A549 (cell line): Measurements from ENCODE around the gene NCOA3. TPM values are rescaled to one million over a fixed set of nuclear protein-coding genes. Genes with fewer than 3 reads are reported as not detected.

ENCODE experiments used
- ATAC-seq, 2 experiments: fragments of 200-7000 bp in 1 of 2; fragments of >200 bp in 1 of 2; cut with Nextera tagmentation in 1 of 2; cut with Tn5 transposase in 1 of 2; 3 replicates each; pipeline versions ENCODE4 v1.8.0 to v1.9.1; 2018 to 2020; ENCODE audit warnings: mild to moderate bottlenecking in 1 of 2, moderate library complexity in 1 of 2
- CTCF ChIA-PET: fragments of 300-600 bp; sonication (Branson Sonifier 250); formaldehyde crosslinking; extraction: SDS; loops from one replicate; lab custom pipeline; 2021; ENCODE audit warnings: antibody characterized with exemption, inconsistent platforms; lab: Yijun Ruan, JAX
- POLR2A ChIA-PET: fragments of 350-600 bp; formaldehyde crosslinking; extraction: SDS; loops from one replicate; lab custom pipeline; 2021; ENCODE audit warnings: antibody characterized with exemption, inconsistent platforms; lab: Yijun Ruan, JAX
- DNase-seq, 2 experiments: peaks; one replicate each; pipeline versions ENCODE4 v3.0.0 to v3.0.0-alpha.2; 2011 to 2016; ENCODE audit warnings: low read depth in 1 of 2, low spot score in 1 of 2
- FAIRE-seq: peaks from 2 replicates; lab custom pipeline; 2011; peaks lifted over from hg19 to GRCh38; lab: Jason Lieb, UNC
- H3K27ac ChIP-seq, 2 experiments: fragments of >200 bp; sonication (Bioruptor Twin); formaldehyde crosslinking; 3 replicates each; pipeline ENCODE4 v1.5.1; 2016 to 2017
- H3K4me1 ChIP-seq: fragments of >200 bp; sonication (Bioruptor Twin); formaldehyde crosslinking; 3 replicates; pipeline ENCODE4 v1.6.1; 2016
- H3K4me2 ChIP-seq: fragments of >200 bp; sonication (Bioruptor Twin); formaldehyde crosslinking; 3 replicates; pipeline ENCODE4 v1.6.1; 2016
- H3K4me3 ChIP-seq: fragments of >200 bp; sonication (Bioruptor Twin); formaldehyde crosslinking; 3 replicates; pipeline ENCODE4 v1.5.1; 2016
- H3K9me3 ChIP-seq: fragments of >200 bp; sonication (Bioruptor Twin); formaldehyde crosslinking; 3 replicates; pipeline ENCODE4 v1.6.1; 2016
- BHLHE40 ChIP-seq: IDR thresholded peaks from 2 replicates; pipeline ENCODE4 v1.6.1; 2012; ENCODE audit warnings: low read depth, low read length, inconsistent platforms
- CBX8 ChIP-seq: fragments of 200-600 bp; sonication (generic); IDR thresholded peaks from 2 replicates; pipeline ENCODE4 v1.6.1; 2016
- CHD2 ChIP-seq: fragments of 150-350 bp; IDR thresholded peaks from 2 replicates; pipeline ENCODE4 v1.6.1; 2014; ENCODE audit warnings: low read length; ENCODE audit not compliant: partially characterized antibody
- E2F6 ChIP-seq: IDR thresholded peaks from 2 replicates; pipeline ENCODE4 v1.6.1; 2012; ENCODE audit warnings: low read depth, borderline replicate concordance
- EHF ChIP-seq: fragments of 250-450 bp; sonication (Bioruptor Pico); IDR thresholded peaks from 2 replicates; pipeline ENCODE4 v1.5.0; 2020; ENCODE audit warnings: mild to moderate bottlenecking
- EHMT2 ChIP-seq: fragments of 200-600 bp; sonication (generic); IDR thresholded peaks from 2 replicates; pipeline ENCODE4 v1.6.1; 2016; ENCODE audit warnings: antibody characterized with exemption, low read depth, mild to moderate bottlenecking, moderate library complexity
- EP300 ChIP-seq, 2 experiments: fragments of >200 bp; sonication (Bioruptor Twin); formaldehyde crosslinking; IDR thresholded peaks; 2 replicates in 1 of 2; 3 replicates in 1 of 2; pipeline ENCODE4 v1.6.1; 2016 to 2017
- FOSB ChIP-seq: fragments of 250-450 bp; sonication (Bioruptor Pico); IDR thresholded peaks from 2 replicates; pipeline ENCODE4 v1.5.0; 2020; ENCODE audit warnings: mild to moderate bottlenecking, moderate library complexity
- FOXS1 ChIP-seq: fragments of 250-450 bp; sonication (Bioruptor Pico); IDR thresholded peaks from 2 replicates; pipeline ENCODE4 v1.5.0; 2020; ENCODE audit warnings: mild to moderate bottlenecking, moderate library complexity
- HES2 ChIP-seq: fragments of >200 bp; sonication (Bioruptor Twin); formaldehyde crosslinking; IDR thresholded peaks from 2 replicates; pipeline ENCODE4 v1.6.1; 2016
- HOXB5 ChIP-seq: fragments of 250-450 bp; sonication (Bioruptor Pico); IDR thresholded peaks from 2 replicates; pipeline ENCODE4 v1.5.0; 2020; ENCODE audit warnings: mild to moderate bottlenecking, moderate library complexity
- JUN ChIP-seq, 2 experiments: fragments of >200 bp; sonication (Bioruptor Twin); formaldehyde crosslinking; IDR thresholded peaks; 2 replicates in 1 of 2; 3 replicates in 1 of 2; pipeline ENCODE4 v1.6.1; 2016 to 2017
- KDM1A ChIP-seq: fragments of 200-600 bp; sonication (generic); IDR thresholded peaks from 2 replicates; pipeline ENCODE4 v1.6.1; 2016; ENCODE audit warnings: low read depth, mild to moderate bottlenecking
- KDM5A ChIP-seq: fragments of 200-600 bp; sonication (generic); IDR thresholded peaks from 2 replicates; pipeline ENCODE4 v1.6.1; 2016; ENCODE audit warnings: antibody characterized with exemption, mild to moderate bottlenecking
- MAFK ChIP-seq: fragments of 450-650 bp; IDR thresholded peaks from 2 replicates; pipeline ENCODE4 v1.6.1; 2014; ENCODE audit not compliant: partially characterized antibody
- MYC ChIP-seq: IDR thresholded peaks from 2 replicates; pipeline ENCODE4 v1.6.1; 2012; ENCODE audit warnings: mild to moderate bottlenecking, inconsistent platforms, low read length, improper control_type of control experiment, borderline replicate concordance
- NFE2L2 ChIP-seq: fragments of 150-350 bp; conservative IDR thresholded peaks from 2 replicates; pipeline ENCODE4 v1.6.1; 2014; ENCODE audit warnings: low read length
- NPAS2 ChIP-seq: fragments of 250-450 bp; sonication (Bioruptor Pico); IDR thresholded peaks from 2 replicates; pipeline ENCODE4 v1.8.0; 2022; ENCODE audit warnings: mild to moderate bottlenecking, moderate library complexity, borderline replicate concordance
- NR3C1 ChIP-seq: fragments of >200 bp; sonication (Bioruptor Twin); formaldehyde crosslinking; IDR thresholded peaks from 3 replicates; pipeline ENCODE4 v1.6.1; 2017
- PHF8 ChIP-seq: fragments of 200-600 bp; sonication (generic); IDR thresholded peaks from 2 replicates; pipeline ENCODE4 v1.6.1; 2016; ENCODE audit warnings: low read depth, mild to moderate bottlenecking, antibody characterized with exemption, moderate library complexity, borderline replicate concordance
- POLR2A ChIP-seq: IDR thresholded peaks from 2 replicates; pipeline ENCODE4 v1.6.1; 2012; ENCODE audit warnings: mild to moderate bottlenecking, low read length
- RFX5 ChIP-seq: fragments of 450-650 bp; IDR thresholded peaks from 2 replicates; pipeline ENCODE4 v1.7.1; 2014; ENCODE audit warnings: antibody characterized with exemption, mild to moderate bottlenecking, moderate library complexity
- SMC3 ChIP-seq: fragments of >200 bp; sonication (Bioruptor Twin); formaldehyde crosslinking; IDR thresholded peaks from 3 replicates; pipeline ENCODE4 v1.6.1; 2018; ENCODE audit warnings: inconsistent platforms
- TFCP2L1 ChIP-seq: fragments of 250-450 bp; sonication (Bioruptor Pico); IDR thresholded peaks from 2 replicates; pipeline ENCODE4 v1.5.0; 2021; ENCODE audit warnings: mild to moderate bottlenecking
- TP53 ChIP-seq: fragments of 250-450 bp; sonication (Bioruptor Pico); IDR thresholded peaks from 2 replicates; pipeline ENCODE4 v1.5.0; 2021; ENCODE audit warnings: mild to moderate bottlenecking, moderate library complexity
- ZFP36 ChIP-seq: fragments of 450-650 bp; IDR thresholded peaks from 2 replicates; pipeline ENCODE4 v1.6.1; 2014; ENCODE audit warnings: borderline replicate concordance; ENCODE audit not compliant: partially characterized antibody
- ZNF302 ChIP-seq: fragments of 250-450 bp; sonication (Bioruptor Pico); IDR thresholded peaks from 2 replicates; pipeline ENCODE4 v1.9.0; 2021; ENCODE audit warnings: inconsistent platforms, mild to moderate bottlenecking, moderate library complexity
- WGBS: methylation state at CpG from one replicate; pipeline ENCODE4 v1.1.6; 2017; ENCODE audit errors: missing lambda C conversion rate; 5-methylcytosine and 5-hydroxymethylcytosine counted together
- polyA plus RNA-seq, 4 experiments: library from polyadenylated mRNA; depleted of rRNA in 3 of 4; stranded (reverse); fragments of >200 nt; fragmentation: RNase III in 1 of 4; extraction: RNeasy Plus Mini Kit Qiagen cat#74134 plus additional on column Dnase treatment in 1 of 4; gene quantifications; 2 replicates in 3 of 4; 3 replicates in 1 of 4; pipeline ENCODE4 v1.2.3, GENCODE V29; 2011 to 2017
- TF ChIP-seq, protein P1 (sequence below): IDR thresholded peaks from 2 replicates; pipeline ENCODE4 v1.6.1; 2012

Gene NCOA3
- polyA plus RNA-seq, 2 of the 4 experiments (the other 2 are of a cell fraction): 42.9 to 136 TPM

DNA sequence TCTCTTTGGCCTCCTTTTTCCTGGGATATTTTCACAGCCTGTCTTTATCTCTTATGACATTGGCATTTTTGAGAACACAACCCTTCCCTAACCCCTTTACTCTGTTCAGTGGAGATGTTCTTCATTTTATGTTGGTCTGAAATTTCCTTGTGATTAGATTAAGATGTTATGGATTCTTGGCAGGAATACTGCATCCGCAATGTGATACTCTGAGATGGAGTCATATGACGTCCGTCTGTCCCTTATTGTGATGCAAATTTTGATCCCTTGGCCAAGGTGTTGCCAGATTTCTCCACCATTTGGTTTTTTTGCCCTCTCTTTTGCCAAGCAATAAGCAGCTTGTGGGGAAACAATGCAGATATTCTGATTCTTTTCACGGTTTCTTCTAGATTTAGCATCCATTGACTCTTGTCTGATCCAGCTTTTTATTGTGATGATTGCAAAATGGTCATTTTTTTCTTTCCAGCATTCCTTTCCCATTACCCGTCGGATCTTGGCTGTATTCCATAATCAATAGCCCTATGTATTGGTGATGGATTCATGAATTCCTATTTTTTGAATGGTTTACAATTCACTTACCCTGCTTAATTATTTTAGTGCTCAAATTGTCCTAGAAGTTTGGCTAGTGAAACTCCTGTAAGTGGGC is 85.1 kb downstream of the NCOA3 start:
- peak overlapping the region in 1 of 2 experiments; percentile 7; a peak in 1 of 6 replicates for H3K27ac ChIP-seq
- no peak for DNase-seq
- TF ChIP-seq EHF (CRISPR knock-in tag) (no peak), POLR2A (no peak), BHLHE40 (no peak), FOSB (CRISPR knock-in tag) (no peak), NPAS2 (CRISPR knock-in tag) (no peak), CBX8 (no peak), MYC (no peak), FOXS1 (no peak), HOXB5 (CRISPR knock-in tag) (no peak), TP53 (CRISPR knock-in tag) (no peak), ZNF302 (CRISPR knock-in tag) (no peak), ZFP36 (no peak), SMC3 (no peak), NR3C1 (no peak), HES2 (no peak), E2F6 (no peak), JUN (IDR thresholded peaks at IDR 0.05) (no peak), KDM1A (no peak), KDM5A (no peak)
- TF ChIP-seq, protein P1, sequence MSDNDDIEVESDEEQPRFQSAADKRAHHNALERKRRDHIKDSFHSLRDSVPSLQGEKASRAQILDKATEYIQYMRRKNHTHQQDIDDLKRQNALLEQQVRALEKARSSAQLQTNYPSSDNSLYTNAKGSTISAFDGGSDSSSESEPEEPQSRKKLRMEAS: no peak
- peaks cover 46% of the 10 kb centered on the region for H3K4me1 ChIP-seq
- no peaks in the 10 kb centered on the region for H3K9me3 ChIP-seq
- H3K4me3 ChIP-seq: no peak overlapping the region
- no peak for FAIRE-seq
- ChIA-PET POLR2A (interaction anchor here (0.5 kb wide), 1 partner anchor 66 kb away, joined by 6 read pairs; no protein-coding TSS in a partner anchor), CTCF (no interaction called here)
- no peak; a peak in 1 of 6 replicates for ATAC-seq
- no peak overlapping the region for H3K4me2 ChIP-seq
- WGBS: 71% methylated on average over 6 of the region's 6 CpGs

DNA sequence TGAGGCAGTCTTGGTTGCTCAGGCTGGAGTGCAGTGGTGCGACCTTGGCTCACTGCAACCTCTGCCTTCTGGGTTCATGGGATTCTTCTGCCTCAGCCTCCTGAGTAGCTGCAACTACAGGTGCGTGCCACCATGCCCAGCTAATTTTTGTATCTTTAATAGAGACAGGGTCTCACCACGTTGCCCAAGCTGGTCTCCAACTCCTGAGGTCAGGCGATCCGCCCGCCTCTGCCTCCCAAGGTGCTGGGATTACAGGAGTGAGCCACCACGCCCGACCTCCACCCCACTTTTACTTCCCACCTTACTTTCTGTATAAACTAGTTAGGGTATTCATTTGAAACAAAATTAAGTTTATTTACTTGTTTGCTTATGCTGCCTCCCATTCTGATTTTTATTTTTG is 86.5 kb downstream of the NCOA3 start:
- H3K4me1 ChIP-seq: peaks cover 36% of the 10 kb centered on the region
- CTCF ChIA-PET: interaction anchor here (0.7 kb wide), 1 partner anchor 71 kb away, joined by 3 read pairs; no protein-coding TSS in a partner anchor
- no peak overlapping the region for H3K4me2 ChIP-seq
- POLR2A ChIA-PET: no interaction called here
- FAIRE-seq (no peak), ATAC-seq (no peak), DNase-seq (no peak)
- TF ChIP-seq NFE2L2 (no peak), BHLHE40 (no peak), ZFP36 (no peak), CHD2 (no peak), EHMT2 (no peak), MAFK (no peak), EP300 (IDR thresholded peaks at IDR 0.05) (no peak), RFX5 (no peak), POLR2A (no peak), PHF8 (no peak), TFCP2L1 (CRISPR knock-in tag) (no peak), NR3C1 (no peak), HES2 (no peak)
- no peak overlapping the region for H3K27ac ChIP-seq
- H3K4me3 ChIP-seq: no peak overlapping the region
- no peaks in the 10 kb centered on the region for H3K9me3 ChIP-seq
- WGBS: 91% methylated on average over 8 of the region's 8 CpGs
